ENCODE data around the gene OLFM1.

DNA sequence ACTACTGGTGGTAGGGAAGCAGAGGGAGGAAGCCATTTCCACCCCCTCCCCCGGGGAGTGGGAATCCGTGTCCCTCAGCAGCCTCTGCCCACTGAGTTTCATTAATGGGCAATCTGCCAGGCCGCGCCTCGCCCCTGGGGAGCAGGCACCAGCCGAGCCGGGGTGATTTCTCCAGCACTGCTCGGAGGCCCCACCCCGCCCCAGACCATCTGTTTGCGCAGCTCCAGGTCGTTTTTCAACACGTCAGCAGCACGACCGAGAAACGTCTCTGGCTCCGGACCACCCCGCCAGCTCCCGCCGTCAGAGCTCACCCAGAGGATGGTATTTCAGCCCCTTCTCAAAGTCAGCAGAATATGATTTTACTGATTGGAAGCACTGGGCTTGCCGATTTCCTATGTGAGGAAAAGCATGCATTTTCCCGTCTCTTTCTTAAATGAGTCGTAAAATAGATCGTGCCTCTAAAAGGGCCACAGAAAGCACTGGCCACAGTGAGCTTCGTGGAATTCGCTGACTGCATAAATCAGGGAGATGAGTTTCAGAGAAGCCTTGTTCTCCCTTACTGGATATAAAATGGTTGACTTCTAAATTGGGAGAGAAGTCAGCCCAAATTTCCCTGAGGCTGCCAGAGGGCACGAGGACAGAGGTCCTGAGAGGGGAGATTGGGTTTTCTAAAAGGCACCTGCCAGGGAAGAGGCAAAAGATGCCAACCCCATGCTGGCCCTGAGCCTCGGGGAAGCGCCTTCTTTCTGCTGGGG is 47.0 kb downstream of the OLFM1 start:
- TF ChIP-seq, protein P1, sequence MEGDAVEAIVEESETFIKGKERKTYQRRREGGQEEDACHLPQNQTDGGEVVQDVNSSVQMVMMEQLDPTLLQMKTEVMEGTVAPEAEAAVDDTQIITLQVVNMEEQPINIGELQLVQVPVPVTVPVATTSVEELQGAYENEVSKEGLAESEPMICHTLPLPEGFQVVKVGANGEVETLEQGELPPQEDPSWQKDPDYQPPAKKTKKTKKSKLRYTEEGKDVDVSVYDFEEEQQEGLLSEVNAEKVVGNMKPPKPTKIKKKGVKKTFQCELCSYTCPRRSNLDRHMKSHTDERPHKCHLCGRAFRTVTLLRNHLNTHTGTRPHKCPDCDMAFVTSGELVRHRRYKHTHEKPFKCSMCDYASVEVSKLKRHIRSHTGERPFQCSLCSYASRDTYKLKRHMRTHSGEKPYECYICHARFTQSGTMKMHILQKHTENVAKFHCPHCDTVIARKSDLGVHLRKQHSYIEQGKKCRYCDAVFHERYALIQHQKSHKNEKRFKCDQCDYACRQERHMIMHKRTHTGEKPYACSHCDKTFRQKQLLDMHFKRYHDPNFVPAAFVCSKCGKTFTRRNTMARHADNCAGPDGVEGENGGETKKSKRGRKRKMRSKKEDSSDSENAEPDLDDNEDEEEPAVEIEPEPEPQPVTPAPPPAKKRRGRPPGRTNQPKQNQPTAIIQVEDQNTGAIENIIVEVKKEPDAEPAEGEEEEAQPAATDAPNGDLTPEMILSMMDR (conservative IDR thresholded peaks at IDR 0.05; ENCODE audit: low read depth, low read length) = no peak
- TF ChIP-seq EZH2 (IDR thresholded peaks at IDR 0.05; ENCODE audit: low read length, unreplicated experiment) = no peak
- no peak for TF ChIP-seq EZH2phosphoT487 (IDR thresholded peaks at IDR 0.05; ENCODE audit: borderline replicate concordance, low read length)

Data from PC-3 (cell line).